Fibroblast of pulmonary artery (primary cell): ENCODE results near the gene ROBO3.
A peak's percentile ranks its signal among the peaks of the same experiment; 100 is the strongest.

ENCODE experiments used
- DNase-seq: peaks from one replicate; pipeline ENCODE4 v3.0.0-alpha.2; 2010; ENCODE audit warnings: low read depth
- H3K4me3 ChIP-seq: replicated peaks from 2 replicates; pipeline ENCODE4 v1.5.1; 2011; ENCODE audit warnings: low read depth, mild to moderate bottlenecking, control low read depth, low read length, moderate library complexity
- TF ChIP-seq, protein P1 (sequence below): IDR thresholded peaks from 2 replicates; pipeline ENCODE4 v1.5.1; 2011; ENCODE audit warnings: mild to moderate bottlenecking, control low read depth, low read length, inconsistent platforms; ENCODE audit errors: missing control alignments

The ROBO3 gene

DNA sequence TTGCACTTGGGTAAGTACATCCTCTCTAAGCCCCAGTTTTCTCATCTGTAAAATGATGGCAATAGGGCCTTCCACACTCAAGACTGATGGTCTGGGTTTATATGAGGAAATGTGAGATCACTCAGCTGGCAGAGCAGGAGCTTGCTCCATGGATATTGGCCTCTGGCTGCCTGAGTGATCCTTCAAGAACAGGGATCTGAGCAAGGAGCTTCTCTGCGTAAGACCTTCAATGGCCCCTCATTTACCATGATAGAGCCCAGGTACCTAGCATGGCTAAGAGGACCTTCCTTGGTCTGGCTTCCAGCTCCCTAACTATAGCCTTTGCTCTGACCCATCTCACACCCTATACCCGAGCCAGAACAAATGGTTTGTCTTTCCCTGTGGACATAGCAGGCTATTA, 26.9 kb downstream of the ROBO3 start:
- TF ChIP-seq, protein P1, sequence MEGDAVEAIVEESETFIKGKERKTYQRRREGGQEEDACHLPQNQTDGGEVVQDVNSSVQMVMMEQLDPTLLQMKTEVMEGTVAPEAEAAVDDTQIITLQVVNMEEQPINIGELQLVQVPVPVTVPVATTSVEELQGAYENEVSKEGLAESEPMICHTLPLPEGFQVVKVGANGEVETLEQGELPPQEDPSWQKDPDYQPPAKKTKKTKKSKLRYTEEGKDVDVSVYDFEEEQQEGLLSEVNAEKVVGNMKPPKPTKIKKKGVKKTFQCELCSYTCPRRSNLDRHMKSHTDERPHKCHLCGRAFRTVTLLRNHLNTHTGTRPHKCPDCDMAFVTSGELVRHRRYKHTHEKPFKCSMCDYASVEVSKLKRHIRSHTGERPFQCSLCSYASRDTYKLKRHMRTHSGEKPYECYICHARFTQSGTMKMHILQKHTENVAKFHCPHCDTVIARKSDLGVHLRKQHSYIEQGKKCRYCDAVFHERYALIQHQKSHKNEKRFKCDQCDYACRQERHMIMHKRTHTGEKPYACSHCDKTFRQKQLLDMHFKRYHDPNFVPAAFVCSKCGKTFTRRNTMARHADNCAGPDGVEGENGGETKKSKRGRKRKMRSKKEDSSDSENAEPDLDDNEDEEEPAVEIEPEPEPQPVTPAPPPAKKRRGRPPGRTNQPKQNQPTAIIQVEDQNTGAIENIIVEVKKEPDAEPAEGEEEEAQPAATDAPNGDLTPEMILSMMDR = no peak
- H3K4me3 ChIP-seq = no peak overlapping the region
- DNase-seq = no peak

DNA sequence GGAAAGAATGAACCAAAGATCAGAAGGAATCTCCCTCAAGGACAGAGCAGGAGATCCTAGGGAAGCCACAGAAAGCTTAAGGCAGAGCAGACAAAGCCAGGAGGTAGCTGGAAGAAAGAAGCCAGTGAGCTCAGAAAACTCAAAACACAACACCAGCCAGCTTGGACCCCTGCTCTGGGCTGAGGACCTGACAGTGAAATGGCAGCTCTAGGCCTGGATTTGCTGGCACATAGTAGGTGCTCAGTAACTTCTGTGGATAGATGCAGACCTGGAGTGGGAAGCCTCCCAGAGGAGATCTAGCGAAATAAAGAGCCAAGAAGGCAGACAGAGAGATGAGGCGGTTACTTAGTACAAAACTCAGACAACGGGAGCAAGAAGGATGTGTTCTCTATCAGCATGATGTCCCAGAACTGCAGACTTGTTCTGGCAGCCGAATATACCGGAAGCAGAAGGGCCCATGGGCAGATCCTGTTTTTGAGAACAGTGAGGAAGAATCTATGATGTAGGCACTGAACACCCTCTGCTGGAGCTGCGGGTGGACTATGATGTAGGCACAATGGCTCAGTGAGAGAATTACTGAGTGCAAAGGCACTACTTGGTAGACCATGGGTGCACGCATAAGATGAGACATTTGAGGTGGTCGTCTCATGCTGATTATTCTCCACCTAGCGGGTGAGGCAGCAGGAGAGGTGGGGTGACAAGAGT, 27.7 kb downstream of the ROBO3 start:
- DNase-seq = peak; percentile 15
- TF ChIP-seq, protein P1 = no peak
- no peak overlapping the region for H3K4me3 ChIP-seq

DNA sequence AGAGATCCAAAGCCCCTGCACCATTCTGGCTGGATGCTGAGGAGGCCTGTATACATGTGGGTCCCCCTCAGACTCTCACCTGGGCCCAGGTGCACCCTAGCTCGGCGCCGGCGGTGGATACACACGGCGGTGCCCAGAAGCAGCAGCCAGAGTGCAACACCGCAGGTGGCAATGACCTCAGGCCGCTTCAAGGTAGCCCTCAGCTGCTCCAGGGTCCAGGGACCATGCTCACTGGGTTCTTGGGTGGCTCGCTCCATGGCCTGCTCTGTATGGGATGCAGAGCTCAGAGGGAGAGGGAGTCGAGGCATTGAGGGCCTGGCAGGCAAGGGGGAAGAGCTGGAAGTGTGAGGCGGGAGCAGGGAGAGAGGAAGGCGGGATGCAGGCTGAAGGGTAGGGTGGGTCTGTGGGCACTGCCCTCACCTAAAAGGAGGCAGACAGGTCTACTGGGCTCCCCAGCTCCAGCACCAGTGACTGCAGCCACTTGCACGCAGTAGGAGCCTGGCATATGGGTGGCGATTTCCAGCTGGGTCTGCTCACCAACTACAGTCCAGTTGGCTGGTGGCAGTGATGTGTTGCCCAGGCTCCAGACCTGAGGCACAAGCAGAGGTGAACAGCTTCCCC, 28.7 kb downstream of the ROBO3 start:
- no peak for DNase-seq
- TF ChIP-seq, protein P1 = no peak
- H3K4me3 ChIP-seq = no peak overlapping the region

DNA sequence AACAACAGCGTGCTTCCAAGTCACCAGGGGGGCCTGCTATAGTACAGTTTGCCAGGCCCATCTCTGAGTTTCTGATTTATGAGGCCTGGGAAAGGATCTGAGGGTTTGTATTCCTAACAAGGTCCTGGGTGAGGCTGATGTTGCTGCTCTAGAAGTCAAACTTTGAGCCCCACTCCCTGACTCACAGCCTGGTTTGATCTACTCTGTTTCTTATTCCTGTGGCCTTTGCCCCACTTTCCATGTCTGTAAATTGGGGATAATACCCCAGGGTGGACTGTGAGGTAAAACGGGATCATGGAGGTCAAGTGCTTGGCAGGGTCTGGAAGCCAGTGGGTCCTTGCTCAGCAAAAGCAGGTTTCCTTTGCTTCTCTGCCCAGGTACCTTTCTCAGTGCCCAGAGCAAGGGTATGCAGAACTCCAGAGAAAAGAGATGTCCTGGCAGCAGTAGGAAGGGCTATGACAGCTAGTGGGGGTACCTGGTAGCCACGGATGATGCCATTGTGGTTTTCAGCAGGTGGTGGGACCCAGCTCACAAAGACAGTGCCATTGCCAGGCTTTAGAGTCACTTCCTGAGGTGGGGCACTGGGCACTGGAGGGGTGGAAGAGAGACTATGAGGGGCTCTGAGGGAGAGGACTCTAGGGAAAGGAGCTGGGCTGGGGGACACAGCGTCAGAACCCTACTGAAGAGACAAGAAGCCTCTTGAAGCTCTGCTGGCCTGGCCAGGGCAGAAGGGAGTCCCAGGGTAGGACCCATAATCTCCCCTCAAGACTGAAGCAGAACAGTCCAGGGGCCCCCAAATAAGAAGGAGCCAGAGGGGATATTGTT, 29.6 kb downstream of the ROBO3 start:
- TF ChIP-seq, protein P1 = no peak
- DNase-seq = no peak
- H3K4me3 ChIP-seq = no peak overlapping the region

DNA sequence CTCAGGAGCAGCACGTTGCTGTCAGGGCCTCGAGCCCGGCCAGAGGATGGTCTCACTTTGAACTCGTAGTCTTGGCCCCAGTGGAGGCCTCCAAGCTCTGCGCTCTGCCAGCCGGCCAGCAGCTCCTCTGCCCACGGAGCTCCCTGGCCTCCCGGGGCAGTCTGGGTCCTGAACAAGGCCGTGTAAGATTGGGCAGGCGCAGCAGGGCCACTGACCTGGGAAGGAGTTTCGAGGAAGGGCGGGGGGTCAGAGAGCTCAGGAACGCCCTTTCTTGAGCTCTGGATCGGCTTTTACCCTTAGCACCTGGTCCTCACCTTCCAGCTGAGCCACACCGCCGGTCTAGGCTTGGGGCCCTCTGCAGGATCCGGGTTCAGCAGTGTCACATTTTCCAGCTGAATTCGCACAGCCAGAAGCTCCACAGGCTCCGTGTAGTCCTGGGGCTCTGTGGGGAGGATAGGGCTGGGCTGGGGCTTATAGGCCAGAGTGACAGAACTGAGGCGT, 30.3 kb downstream of the ROBO3 start:
- no peak overlapping the region for H3K4me3 ChIP-seq
- TF ChIP-seq, protein P1 = no peak
- DNase-seq = no peak

DNA sequence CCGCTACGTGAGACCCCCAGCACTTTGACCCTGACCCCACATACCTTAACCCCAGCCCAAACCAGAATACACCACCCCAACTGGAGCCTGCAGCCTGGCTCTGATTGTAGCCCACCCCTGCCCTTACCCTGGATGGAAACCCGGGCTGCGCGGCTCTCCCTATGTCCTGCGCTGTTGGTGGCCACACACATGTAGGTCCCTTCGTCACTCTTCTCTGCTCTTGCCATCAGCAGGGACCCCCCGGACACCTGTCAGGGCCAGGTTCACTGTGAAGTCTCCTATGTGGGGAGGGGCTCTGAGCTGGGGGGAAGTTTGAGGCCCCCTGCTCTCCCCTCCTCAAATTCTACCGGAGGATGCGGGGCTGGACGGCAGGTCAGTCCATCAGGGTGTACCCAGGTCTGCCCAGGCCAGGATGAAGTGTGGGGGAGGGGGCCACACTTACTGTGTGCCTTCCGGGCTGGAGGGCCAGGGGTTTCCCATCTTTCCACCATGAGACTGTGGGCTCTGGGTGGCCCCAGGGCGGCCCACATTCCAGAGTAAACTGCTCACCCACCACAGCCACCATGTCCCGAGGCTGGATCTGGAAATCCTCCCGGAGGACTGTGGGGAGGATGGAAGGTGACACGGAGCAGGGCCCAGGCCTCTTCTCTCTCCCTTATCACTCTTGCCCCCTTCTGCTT, 31.0 kb downstream of the ROBO3 start:
- no peak overlapping the region for H3K4me3 ChIP-seq

More for the DNA sequence above, 31.0 kb downstream of the ROBO3 start:
- TF ChIP-seq, protein P1 = no peak
- DNase-seq = no peak
